HG03175 (cell line): ENCODE data around the gene BCAP31.
"Not testable (repeated sequence)": the region's sequence is repeated elsewhere in the genome, so short reads cannot be mapped to it uniquely, and the experiment has no call there.

ENCODE experiments used
- ATAC-seq: cut with Tn5 transposase; IDR thresholded peaks from one replicate; pipeline ENCODE4 v1.9.1; 2021; ENCODE audit warnings: mild to moderate bottlenecking, moderate library complexity; ENCODE audit not compliant: unreplicated experiment

BCAP31 gene

DNA sequence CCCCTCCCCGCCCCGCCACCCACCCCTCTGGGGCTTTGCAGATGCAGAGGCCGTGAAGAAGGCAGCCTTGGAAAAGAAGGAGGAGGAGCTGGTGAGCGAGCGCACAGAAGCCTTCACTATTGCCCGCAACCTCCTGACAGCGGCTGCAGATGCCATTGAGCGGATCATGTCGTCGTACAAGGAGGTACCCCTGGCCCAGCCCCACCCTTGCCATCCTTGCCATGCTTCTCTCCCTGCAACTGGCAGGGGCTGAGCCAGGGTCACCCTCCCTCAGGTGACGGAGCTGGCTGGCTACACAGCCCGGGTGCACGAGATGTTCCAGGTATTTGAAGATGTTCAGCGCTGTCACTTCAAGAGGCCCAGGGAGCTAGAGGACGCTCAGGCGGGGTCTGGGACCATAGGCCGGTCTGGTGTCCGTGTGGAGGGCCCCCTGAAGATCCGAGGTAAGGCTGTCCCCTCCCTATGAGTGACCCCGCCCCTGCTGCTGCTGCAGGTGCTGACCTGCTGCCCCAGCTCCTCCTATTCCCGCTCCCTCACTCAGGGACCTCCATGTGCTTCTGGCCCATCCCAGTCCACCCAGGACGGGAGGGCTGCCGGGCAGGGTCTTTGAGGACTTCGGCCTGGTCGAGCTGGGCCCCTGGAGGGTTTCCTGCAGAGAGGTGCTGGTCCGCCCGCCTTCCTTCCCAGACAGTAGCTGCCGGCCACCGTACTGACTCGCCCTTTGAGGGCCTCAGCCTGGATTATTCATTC, 12.1 kb upstream of the BCAP31 start:
- ATAC-seq, result no peak

DNA sequence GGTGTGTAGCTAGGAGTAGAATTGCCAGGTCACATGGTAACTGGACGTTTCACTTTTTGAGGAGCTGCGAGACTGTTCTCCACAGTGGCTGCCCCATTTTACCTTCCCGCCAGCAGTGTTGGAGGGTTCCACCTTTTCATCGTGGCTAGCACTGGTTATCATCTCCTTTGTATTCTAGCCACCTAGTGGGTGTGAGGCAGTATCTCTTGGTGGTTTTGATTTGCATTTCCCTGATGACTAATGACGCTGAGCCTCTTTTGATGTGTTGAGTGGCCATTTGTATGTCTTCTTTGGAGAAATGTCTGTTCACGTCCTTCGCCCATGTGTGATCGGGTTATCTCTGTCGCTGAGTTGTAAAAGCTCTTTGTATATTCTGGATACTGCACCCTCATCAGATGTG, 11.1 kb upstream of the BCAP31 start:
- ATAC-seq, result no peak

DNA sequence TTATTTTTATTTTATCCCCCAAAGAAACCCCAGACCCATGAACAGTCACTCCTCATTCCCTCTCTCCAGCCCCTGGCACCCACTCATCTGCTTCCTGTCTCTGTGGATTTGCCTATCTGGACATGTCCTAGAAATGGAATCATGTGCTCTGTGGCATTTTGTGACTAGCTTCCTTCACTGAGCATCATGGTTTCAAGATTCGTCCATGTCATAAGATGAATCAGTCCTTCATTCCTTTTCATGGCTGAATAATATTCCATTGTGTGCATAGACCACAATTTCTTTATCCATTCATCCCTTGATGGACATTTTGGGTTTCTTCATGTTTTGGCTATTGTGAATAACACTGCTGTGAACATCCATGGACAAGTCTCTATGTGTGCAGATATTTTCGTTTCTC, 10.7 kb upstream of the BCAP31 start:
- no peak for ATAC-seq

DNA sequence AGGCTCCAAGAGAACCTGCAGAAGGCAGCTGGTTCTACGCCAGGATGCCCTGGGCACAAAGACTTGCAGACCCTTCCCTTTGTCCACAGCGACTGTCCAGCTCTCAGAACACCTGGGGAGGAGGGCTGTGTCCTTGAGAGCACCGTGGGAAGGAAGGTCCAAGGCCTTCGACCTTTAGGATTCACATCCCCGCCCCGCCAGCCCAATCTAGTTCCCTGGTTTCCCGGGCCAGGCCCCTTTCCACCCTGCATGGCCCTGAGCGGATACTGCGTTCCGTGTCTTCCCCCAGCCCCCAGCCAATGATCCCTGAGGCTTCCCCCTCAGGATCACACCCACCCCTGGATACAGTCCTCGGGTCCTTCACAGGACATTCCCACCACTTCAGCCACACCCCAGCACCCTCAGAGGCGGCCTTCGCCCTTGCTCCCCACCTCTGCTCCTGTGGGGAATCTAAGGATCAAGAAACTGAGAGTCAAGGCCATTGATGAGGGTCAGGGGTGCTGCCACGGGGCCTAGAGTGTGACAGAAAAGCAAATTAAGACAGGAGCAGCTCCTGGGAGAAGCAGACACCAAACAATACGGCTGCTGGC, 9.6 kb upstream of the BCAP31 start:
- no peak for ATAC-seq

DNA sequence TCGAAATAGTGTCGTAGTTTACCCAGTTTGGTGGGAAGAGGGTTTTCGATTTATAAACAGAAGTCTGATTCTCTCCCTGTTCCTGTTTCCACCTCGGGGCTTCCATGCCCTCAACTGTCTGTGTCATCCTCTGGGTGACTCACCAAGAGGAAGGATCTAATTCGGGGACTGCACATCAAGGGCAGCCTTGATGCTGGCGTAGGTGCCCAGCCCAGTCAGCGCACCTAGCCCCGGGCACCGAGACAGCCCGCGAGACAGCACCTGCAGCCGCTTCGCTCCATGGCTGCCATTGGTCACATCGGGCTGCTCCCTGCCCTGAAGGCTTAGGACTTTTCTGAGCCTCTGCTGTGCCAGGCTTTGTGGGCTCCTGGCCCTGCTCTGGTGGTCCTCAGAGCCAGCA, 8.2 kb upstream of the BCAP31 start:
- no peak for ATAC-seq

DNA sequence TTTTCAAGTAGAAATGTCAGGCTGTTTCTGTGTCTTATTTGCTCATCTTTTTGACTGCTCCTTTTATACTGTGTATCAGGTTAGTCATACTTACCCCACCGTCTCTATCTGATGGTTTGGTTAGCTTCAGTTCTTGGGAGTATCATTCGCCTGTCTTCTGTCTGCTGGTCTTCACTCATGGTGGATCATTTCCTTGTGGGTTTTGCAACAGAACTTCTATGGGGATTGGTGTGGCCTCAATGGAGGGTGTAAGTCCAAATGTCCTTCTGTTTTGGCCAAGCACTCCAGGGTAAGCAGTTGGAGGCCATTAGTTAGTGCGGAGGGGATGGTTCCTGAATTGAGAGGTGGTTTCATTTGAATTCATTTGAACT, 7.6 kb upstream of the BCAP31 start:
- no peak for ATAC-seq

DNA sequence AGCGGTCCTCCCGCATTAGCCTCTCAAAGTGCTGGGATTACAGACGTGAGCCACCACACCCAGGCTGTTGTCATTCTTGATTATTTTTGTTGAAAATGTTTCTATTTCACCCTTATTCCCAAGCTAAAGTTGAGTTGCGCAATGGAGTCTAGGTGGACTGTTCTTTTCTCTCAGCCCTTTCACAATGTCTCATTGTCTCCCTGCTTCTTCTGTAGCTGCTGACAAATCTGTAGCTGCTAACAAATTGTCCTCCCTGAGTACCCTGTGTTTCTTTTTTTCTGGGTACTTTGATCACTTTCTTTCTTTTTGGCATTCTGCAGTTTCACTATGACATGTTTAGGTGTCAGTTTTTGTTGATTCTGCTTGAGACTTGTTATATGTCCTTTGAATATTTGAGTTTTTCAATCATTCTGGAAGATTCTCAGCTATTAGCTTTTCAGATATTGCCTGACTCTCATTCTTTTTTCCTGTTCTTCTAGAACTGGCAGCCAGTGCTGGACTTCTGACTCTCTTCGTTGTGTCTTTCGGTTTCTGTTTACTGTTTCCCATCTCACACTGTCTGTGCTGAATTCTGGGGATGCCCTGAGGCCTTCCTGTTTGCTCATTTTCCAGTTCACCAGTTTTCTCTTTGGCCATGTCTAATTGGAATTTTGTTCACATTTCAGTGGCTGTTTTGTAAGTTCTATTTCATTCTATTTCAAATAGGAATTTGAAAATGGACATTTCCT, 7.1 kb upstream of the BCAP31 start:
- no peak for ATAC-seq

DNA sequence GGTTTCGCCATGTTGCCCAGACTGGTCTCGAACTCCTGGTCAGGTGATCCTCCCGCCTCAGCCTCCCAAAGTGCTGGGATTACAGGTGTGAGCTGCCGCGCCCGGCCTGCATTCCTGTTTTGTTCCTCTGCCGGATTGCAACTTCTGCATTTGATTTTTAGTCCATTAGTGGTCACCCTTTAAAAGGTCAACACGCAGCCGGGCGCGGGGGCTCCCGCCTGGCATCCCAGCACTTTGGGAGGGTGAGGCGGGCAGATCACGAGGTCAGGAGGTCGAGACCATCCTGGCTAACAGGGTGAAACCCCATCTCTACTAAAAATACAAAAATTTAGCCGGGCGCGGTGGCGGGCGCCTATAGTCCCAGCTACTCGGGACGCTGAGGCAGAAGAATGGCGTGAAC, 5.9 kb upstream of the BCAP31 start:
- not testable (repeated sequence) for ATAC-seq

DNA sequence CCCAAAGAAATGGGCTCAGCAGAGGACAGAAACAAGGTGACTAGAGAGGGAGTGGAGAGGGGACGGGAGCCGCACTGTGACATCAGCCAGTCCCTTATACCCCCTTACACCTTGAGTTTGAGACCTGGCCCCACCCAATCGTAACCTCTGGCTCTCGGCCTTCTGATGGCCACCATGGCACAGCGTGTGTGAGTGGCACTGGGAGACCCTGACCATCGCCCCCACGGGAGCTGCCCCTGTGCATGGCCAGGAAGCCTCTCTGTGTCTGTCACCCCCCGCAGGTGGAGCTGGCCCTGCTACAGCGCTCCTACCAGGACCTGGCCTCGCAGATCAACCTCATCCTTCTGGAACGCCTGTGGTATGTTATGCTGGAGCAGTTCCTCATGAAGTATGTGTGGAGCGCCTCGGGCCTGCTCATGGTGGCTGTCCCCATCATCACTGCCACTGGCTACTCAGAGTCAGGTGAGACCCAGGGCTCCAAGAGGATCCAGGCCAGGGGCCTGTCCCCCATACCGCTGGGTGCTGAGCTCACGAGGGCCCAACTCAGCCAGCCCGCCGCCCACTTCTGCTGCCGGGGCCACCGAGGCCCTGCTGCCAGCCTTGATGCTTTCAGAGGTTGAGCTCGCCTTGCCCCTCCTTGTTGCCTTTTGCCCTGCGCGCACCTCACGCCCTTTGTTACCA, 4.9 kb upstream of the BCAP31 start:
- ATAC-seq, result no peak

DNA sequence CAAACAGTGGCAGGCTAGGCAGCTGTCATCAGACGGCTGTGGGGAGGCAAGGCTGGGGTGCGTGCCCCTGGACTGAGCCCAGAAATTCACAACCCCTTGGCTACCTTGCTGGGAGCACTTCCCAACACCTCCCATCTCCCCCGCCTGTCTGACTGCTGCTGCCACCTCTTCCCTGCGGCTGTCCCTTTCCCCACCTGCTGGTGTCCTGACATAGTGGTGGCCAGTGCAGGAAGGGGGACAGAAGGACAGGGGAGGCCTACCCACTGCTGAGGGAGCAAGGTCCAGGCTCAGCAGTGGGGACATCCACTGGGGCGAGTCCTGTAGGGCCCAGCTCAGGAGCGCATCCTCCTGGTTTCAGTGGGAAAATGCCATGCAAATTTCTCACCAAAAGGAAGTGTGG, 3.9 kb upstream of the BCAP31 start:
- ATAC-seq, result no peak

DNA sequence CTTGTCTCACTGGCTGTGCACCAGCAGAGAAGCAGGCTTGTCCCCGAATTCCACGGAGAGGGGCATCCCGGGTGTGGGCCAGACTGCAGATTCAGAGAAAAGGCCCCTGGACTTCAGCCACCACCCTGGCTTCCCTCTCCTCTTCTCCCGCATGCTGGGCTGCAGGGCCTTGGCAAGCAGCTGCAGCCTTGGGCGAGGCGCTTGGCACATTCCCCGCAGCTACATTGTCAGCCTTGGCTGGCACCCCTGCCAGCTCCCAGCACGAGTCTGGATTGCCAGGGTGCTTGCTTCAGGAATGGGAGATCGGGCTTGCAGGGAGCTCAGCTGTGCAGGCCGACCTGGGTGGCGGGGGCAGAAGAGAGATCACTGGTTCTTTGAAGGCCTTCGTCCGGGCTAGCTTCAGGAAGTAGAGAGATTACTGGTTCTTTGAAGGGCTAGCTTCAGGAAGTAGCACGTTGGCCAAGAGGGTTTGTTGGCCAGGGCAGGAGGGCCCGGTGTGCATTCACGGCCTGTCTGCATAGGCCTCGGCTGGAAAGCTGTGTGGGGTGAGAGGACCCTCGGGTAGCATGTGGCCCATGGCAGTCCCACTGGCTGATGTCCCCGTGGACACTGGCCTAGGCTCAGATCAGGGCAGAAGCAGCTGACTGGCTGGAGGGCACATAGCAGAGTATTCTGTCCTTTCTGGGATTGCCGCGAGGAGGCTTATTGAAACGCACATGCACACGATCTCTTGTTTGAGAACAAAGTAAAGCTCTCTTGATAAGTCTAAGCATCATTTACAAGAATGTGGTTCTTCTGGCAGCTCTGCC, 3.1 kb upstream of the BCAP31 start:
- ATAC-seq, result no peak

DNA sequence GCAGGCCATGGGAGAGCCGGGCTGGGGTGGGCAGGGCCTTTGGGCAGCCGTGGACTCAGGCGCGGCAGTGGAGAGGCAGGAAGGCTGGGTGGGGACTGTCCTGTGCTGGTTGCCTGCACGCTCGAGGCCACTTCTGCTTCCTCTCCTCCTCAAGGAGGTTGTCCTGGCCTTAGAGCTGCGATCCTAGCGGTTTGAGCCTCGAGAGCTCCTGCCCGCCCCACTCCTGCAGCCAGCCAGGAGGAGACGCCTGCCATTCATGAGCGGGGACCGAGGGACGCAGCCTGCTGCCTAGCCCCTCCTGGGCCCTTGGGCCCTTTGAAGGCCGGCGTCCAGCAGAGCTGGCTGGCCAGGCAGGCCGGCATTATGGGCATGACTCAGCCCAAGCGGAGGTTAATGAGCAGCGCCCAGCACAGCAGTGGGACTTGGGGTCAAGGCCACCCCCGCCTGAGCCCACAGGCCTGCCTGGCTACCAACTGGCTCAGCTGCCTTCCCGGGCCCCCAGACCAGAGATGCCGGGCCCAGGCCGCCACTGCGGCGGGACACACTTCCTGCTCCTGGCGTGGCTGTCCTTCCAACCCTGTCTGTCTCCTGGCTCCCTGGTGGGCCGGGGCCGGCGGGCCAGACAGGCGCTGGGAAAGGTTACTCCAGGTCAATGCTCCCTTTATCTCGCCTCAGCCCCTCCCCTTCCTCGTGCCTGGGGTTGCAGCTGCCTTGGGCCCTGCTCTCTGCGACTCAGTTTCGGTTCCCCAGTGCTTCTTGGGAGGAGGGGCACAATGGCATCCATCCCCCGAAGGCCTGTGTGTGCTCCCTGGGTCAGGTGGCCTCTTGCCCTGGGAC, 2.3 kb upstream of the BCAP31 start:
- peak; percentile 56 for ATAC-seq

DNA sequence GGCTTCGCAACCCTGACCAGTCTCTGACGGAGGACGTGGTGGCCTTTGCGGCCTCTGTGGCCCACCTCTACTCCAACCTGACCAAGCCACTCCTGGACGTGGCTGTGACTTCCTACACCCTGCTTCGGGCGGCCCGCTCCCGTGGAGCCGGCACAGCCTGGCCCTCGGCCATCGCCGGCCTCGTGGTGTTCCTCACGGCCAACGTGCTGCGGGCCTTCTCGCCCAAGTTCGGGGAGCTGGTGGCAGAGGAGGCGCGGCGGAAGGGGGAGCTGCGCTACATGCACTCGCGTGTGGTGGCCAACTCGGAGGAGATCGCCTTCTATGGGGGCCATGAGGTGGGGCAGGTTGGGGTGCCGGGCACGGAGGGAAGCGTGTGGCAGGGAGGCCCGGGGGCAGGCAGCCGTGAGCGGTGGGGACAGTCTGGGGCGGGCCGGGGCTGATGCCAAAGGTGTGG, 1.7 kb upstream of the BCAP31 start:
- ATAC-seq, result no peak

DNA sequence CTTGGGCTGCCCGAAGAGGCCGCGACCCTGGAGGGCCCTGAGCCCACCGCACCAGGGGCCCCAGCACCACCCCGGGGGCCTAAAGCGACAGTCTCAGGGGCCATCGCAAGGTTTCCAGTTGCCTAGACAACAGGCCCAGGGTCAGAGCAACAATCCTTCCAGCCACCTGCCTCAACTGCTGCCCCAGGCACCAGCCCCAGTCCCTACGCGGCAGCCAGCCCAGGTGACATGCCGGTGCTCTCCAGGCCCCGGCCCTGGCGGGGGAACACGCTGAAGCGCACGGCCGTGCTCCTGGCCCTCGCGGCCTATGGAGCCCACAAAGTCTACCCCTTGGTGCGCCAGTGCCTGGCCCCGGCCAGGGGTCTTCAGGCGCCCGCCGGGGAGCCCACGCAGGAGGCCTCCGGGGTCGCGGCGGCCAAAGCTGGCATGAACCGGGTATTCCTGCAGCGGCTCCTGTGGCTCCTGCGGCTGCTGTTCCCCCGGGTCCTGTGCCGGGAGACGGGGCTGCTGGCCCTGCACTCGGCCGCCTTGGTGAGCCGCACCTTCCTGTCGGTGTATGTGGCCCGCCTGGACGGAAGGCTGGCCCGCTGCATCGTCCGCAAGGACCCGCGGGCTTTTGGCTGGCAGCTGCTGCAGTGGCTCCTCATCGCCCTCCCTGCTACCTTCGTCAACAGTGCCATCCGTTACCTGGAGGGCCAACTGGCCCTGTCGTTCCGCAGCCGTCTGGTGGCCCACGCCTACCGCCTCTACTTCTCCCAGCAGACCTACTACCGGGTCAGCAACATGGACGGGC, 1.0 kb upstream of the BCAP31 start:
- ATAC-seq, result peak; percentile 11

DNA sequence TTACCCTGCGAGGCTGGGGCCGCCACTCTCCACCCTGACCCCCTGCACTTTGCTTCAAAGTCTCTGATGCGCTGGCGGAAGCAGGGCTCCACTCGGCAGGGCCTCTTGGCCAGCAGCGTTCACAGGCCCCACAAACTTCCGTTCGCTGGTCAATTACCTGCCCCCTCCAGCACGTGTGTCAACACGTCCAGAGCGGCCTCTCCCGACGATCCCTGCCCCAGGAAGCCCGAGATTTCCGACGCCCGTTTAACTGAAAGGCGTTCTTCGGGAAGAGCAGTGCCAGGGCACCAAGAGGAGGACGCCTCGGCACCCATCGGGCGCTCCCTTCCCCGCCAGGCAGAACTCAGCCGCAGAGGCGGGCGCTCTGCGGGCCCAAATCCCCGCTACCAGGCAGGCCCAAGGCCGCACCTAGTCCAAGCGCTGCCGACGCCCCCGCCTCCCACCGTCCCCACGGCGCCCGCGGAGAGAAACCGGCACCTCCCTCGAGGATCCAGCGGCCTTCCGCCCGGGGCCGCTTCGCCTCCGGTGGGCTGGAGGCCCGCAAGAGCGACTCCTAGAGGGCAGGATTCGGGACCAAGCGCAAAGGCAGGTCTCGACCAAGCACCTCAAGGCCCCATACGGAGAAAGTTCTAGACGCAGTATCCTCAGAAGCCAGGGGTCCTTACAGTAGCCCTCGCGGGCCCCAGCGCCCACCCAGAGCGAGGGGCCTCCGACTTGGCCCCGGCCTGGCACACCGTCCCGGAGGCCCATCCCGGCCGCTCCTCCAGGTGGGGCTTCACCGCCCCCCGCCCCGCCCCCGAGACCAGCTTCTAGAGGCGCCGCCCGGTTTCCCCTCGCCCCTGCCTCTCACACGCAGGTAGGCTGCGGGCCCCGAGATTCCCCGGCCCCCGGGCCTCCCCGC, 586 bp downstream of the BCAP31 start:
- peak; percentile 32 for ATAC-seq

DNA sequence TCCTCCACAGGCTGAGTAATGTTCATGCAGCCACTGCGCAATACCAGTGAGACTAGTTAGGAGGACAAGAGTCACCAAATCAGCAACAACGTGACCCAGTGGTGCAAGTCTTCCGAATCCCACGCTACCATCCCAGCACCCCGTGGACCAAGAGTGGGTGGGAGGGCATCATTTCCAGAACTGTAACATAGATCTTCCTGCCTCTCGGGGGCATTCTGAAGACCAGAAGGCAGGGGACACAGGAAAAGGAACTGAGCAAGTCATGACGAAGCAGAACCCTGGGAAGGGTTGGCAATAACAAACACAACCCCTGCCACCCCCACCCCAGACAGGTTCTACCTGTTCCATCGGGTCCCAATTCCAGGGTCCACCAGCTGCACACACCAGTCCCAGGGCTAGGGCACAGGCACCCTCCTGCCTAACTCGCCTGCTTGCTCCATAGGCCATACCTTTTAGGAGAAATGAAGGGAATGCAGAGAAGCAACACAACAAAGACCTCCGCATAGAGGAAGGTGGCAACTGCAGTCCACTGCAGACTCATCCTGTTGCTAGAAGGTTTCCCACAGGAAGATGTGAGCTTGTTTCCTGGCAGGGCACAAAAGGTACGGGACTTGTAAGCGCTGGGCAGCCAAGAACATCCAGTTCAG, 1.4 kb downstream of the BCAP31 start:
- ATAC-seq, result no peak

DNA sequence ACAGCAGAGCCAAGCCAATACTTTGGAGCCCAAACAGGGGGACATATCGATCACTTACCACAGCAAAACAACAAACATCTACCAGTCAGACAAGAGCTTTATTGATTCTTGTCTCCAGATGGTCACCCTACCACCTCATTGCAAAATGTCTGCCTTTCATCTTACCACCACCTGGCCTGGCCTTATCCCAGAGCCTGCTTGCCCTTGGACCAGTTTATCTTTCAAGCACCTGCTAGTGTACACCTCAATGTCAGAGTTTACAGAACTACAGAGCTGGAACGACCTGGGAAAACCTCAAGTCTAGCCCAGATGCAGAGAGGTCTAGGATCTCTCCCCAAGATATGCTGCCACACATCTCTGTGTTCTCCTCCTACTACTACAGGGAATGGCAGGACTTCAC, 4.5 kb downstream of the BCAP31 start:
- ATAC-seq, result no peak

DNA sequence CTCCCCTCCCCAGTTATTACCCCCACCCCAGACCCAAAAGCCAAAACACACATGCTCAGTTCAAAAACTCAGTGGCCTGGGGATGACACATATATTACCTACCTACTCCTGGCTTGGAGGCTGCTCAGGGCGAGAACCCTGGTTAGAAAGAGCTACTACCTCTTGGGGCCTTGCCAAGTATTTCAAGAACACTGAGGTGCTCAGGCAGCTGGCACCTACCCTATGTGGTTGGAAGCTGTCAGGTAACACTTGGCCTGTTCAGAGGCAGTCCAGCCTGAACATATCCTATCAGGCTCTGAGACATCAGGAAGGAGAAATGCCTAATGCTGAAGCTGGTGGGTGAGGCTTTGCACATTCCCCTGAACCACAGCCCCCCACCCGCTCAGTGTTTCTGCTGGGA, 4.9 kb downstream of the BCAP31 start:
- no peak for ATAC-seq
